HG02798 (cell line): Measurements from ENCODE around the gene A4GNT.
"Not testable (repeated sequence)": the region's sequence is repeated elsewhere in the genome, so short reads cannot be mapped to it uniquely, and the experiment has no call there.

Experiments used
- ATAC-seq: cut with Tn5 transposase; IDR thresholded peaks from one replicate; pipeline ENCODE4 v1.9.1; 2021; ENCODE audit warnings: mild to moderate bottlenecking; ENCODE audit not compliant: unreplicated experiment, poor library complexity

The A4GNT gene

GRCh38 chr3:138124188-138124587 is 8.0 kb downstream of the A4GNT start:
- no peak for ATAC-seq

GRCh38 chr3:138119423-138119766 is 12.8 kb downstream of the A4GNT start:
- ATAC-seq = no peak

GRCh38 chr3:138118612-138119422 is 13.4 kb downstream of the A4GNT start:
- ATAC-seq = peak; percentile 73

- ATAC-seq = peak; percentile 85
These were observed 16.9 kb downstream of the A4GNT start, which contains the start of gene DZIP1L for GRCh38 chr3:138114988-138115971. Gene DZIP1L (minus strand): TSS chr3:138115608. CDS start chr3:138103971, 11,637 bp downstream.

- no peak for ATAC-seq
These were observed 17.7 kb downstream of the A4GNT start for GRCh38 chr3:138114431-138114918.

- ATAC-seq = no peak
These were observed 18.9 kb downstream of the A4GNT start for GRCh38 chr3:138113326-138113725.

GRCh38 chr3:138112362-138112761 is 19.8 kb downstream of the A4GNT start:
- ATAC-seq = no peak

GRCh38 chr3:138105598-138105997 is 26.6 kb downstream of the A4GNT start:
- no peak for ATAC-seq

GRCh38 chr3:138103466-138103865 is 28.7 kb downstream of the A4GNT start:
- ATAC-seq = no peak

- not testable (repeated sequence) for ATAC-seq
These were observed 30.7 kb downstream of the A4GNT start for GRCh38 chr3:138101351-138101940.

GRCh38 chr3:138099417-138099816 is 32.8 kb downstream of the A4GNT start:
- no peak for ATAC-seq

GRCh38 chr3:138097192-138098172 is 34.7 kb downstream of the A4GNT start:
- no peak for ATAC-seq

- no peak for ATAC-seq
These were observed 38.5 kb downstream of the A4GNT start for GRCh38 chr3:138093721-138094120.

- ATAC-seq = no peak
These were observed 40.2 kb downstream of the A4GNT start for GRCh38 chr3:138092023-138092422.

- no peak for ATAC-seq
These were observed 43.1 kb downstream of the A4GNT start for GRCh38 chr3:138089091-138089490.

GRCh38 chr3:138085745-138086144 is 46.4 kb downstream of the A4GNT start:
- not testable (repeated sequence) for ATAC-seq

GRCh38 chr3:138084196-138084595 is 48.0 kb downstream of the A4GNT start:
- ATAC-seq = no peak

GRCh38 chr3:138082992-138083386 is 49.2 kb downstream of the A4GNT start:
- no peak for ATAC-seq
